ES-I3 (cell line): ENCODE results near the gene STX16.
"Not testable (repeated sequence)": the region's sequence is repeated elsewhere in the genome, so short reads cannot be mapped to it uniquely, and the experiment has no call there.

Experiments
- H3K36me3 ChIP-seq: 2 replicates; pipeline ENCODE4 v1.6.1; 2013; ENCODE audit warnings: mild to moderate bottlenecking, low read length, control low read depth, moderate library complexity; ENCODE audit not compliant: insufficient read depth
- H3K4me1 ChIP-seq: 2 replicates; pipeline ENCODE4 v1.6.1; 2013; ENCODE audit warnings: mild to moderate bottlenecking, control low read depth, low read length; ENCODE audit not compliant: insufficient read depth
- H3K9ac ChIP-seq: 2 replicates; pipeline ENCODE4 v1.6.1; 2013; ENCODE audit warnings: low read depth, mild to moderate bottlenecking, low read length, moderate library complexity
- H3K9me3 ChIP-seq: 2 replicates; pipeline ENCODE4 v1.6.1; 2013; ENCODE audit warnings: mild to moderate bottlenecking, low read length, moderate library complexity; ENCODE audit not compliant: control insufficient read depth, insufficient read depth

The STX16 gene

DNA sequence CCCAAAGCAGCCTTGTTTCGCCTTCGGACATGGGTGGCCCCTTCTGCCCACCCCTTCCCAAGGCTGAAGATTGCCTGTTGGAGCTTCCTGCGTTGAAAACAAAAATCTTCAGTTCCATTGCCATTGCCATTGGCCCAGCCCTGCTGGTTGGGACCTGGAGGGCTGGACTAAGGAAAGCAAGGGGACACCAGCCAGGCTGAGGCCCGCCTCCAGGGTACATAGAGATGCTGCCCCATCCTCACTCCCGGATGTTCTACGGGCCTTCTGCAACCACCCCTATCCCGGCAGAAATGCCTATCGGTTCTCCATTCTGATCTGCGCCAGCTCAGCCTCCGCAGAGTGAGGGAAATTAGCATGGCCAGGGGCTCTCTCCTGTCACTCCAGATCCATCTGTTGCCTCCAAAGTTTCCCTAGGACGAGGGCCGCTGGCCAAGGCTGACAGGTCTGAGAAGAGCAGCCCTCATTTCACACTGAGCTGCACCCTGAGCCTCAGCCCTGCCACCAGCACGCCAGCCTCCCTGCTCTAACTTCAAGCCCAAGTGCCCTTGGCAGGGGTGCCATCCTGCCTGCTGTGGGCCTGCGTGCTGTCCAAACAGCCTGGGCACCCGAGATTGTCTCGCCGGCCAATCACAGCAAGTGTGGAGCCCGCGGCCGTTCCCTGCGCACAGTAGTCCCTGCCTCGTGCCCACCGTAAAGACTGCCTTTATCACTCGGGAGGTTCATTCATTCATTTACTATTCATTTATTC, 13.4 kb upstream of the STX16 start:
- H3K4me1 ChIP-seq, result no peaks in the 10 kb centered on the region
- no peaks in the 10 kb centered on the region for H3K9me3 ChIP-seq
- H3K36me3 ChIP-seq, result no peaks in the 10 kb centered on the region
- H3K9ac ChIP-seq, result no peak overlapping the region

DNA sequence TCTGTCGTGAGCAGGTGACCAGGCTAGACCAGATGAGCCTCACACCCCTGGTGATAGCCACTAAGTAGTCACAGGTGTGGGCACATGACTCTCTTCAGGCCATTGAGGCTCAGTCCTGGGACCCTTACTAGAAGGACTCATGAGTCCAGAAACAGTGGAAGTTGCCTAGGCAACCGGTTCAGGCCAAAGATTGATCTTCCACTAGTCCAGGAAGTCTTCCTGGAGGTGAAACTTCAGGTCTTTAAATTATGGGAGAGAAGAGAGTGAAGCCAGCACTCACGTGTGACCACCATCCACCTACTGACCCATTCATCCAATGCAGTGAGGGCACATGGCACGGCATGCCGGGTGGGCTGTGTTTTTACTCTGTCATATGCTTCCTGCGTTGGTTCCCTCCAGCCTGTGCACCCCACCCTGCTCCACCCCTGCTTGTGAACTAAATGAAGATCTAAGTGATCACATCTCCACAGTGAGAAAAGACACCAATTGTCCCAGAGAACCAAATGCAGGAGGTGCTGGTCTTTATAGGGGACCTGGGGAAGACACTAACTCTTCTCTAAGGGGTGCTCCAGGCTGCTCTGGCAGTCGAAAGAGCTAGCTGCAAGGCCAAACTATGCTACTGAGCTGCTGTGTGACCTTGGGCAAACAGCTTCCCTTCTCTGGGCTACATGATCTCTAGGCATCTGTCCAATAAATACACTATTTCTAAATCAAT, 12.5 kb upstream of the STX16 start:
- no peaks in the 10 kb centered on the region for H3K4me1 ChIP-seq
- H3K36me3 ChIP-seq, result no peaks in the 10 kb centered on the region
- no peak overlapping the region for H3K9ac ChIP-seq
- H3K9me3 ChIP-seq, result no peaks in the 10 kb centered on the region

GRCh38 chr20:58639182-58640146, 11.6 kb upstream of the STX16 start:
- H3K9ac ChIP-seq, result no peak overlapping the region
- H3K4me1 ChIP-seq, result no peaks in the 10 kb centered on the region
- H3K9me3 ChIP-seq, result no peaks in the 10 kb centered on the region
- H3K36me3 ChIP-seq, result no peaks in the 10 kb centered on the region

DNA sequence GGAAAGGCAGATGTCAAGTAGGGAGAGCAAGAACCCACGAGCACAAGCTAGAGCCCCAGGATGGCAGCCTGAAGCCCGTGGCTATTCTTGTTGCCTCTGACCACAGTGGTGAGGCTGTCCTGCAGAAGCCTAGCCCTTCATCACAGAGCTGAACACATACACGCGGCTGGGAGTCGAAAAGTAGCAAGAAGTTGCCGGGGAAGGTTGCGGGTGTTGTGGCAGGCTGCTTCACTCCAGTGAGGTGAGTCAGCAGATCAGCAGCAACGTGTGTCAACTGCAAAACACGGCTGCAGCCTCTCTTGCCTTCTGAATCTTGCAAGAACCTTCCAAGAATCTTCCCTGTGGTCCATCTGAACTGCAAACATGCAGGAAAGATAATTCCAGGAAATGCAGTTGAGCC, 10.6 kb upstream of the STX16 start:
- no peaks in the 10 kb centered on the region for H3K36me3 ChIP-seq
- no peaks in the 10 kb centered on the region for H3K4me1 ChIP-seq
- no peak overlapping the region for H3K9ac ChIP-seq
- no peaks in the 10 kb centered on the region for H3K9me3 ChIP-seq

DNA sequence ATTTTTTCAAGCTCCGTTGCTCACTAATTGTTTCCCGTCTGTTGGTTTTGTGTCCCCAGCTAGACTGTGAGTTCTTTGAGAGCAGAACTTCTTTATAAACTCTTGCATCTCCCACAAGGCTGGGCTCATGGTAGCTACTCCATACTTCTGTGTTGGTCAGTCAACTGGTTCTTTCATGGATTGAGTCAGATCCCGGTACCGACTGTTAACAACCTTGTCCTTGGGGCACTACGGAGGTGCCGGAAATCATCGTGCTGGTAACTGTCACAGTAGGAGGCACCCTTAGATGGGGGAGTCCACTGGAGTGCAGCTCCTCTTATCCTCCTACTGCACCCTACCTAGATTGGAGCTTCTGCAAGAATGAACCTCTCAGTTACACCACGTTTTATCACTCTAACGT, 8.6 kb upstream of the STX16 start:
- H3K9ac ChIP-seq, result no peak overlapping the region
- H3K9me3 ChIP-seq, result no peaks in the 10 kb centered on the region
- no peaks in the 10 kb centered on the region for H3K36me3 ChIP-seq
- peaks cover 1% of the 10 kb centered on the region; the same call in 1 of the 2 replicates for H3K4me1 ChIP-seq

- not testable (repeated sequence) for H3K9me3 ChIP-seq, H3K36me3 ChIP-seq, H3K9ac ChIP-seq, H3K4me1 ChIP-seq
Measured at GRCh38 chr20:58642896-58643295, 8.2 kb upstream of the STX16 start.

GRCh38 chr20:58645412-58645968, 5.6 kb upstream of the STX16 start:
- H3K9me3 ChIP-seq, result no peaks in the 10 kb centered on the region
- H3K4me1 ChIP-seq, result peaks cover 9% of the 10 kb centered on the region
- H3K9ac ChIP-seq, result no peak overlapping the region
- no peaks in the 10 kb centered on the region for H3K36me3 ChIP-seq

DNA sequence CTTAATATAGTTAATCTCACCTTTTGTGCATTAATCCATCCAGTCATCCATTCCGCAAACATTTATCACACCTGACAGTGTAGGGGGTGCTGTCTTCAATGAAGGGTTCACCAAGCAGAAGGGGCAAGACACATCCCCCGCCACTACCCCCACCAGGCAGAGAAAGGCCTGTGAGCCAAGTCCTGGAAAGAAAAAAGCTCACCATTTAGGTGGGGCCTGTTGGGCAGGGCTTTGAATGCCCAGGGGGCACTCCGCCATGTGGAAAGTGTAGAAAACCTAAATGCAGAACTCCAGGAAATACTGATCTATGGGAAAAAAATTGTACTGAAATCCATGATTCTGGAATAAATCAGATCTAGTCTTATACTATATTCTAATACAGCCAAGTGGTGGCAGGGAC, 4.8 kb upstream of the STX16 start:
- Histone ChIP-seq H3K9me3 (no peaks in the 10 kb centered on the region), H3K4me1 (peaks cover 9% of the 10 kb centered on the region), H3K9ac (no peak overlapping the region), H3K36me3 (no peaks in the 10 kb centered on the region)

DNA sequence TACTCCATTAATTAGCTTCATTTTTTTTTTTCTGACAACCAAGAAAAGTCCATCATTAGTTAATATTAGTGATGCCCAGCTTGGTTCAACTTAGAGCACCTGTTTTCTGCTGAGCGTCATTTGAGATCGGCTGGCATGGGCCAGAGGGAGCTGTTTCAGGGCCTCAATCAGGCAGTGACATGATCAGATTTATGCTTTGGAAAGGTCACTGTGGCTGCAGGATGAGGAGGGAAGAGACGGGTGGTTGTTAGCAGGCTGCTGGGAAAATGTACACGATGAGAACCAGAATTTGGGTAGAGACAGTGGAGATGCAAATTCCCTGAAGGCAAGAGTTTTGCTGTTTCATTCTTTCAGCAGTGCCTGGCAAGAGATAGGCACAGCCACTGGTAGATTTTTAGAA, 4.4 kb upstream of the STX16 start:
- Histone ChIP-seq H3K4me1 (peaks cover 9% of the 10 kb centered on the region), H3K9me3 (no peaks in the 10 kb centered on the region), H3K9ac (no peak overlapping the region), H3K36me3 (no peaks in the 10 kb centered on the region)

- Histone ChIP-seq H3K9me3 (no peaks in the 10 kb centered on the region), H3K36me3 (no peaks in the 10 kb centered on the region), H3K9ac (no peak overlapping the region), H3K4me1 (peaks cover 9% of the 10 kb centered on the region)
Measured at GRCh38 chr20:58647162-58647795, 3.8 kb upstream of the STX16 start.

- no peak overlapping the region for H3K9ac ChIP-seq
- H3K9me3 ChIP-seq, result no peaks in the 10 kb centered on the region
- peaks cover 9% of the 10 kb centered on the region for H3K4me1 ChIP-seq
- H3K36me3 ChIP-seq, result no peaks in the 10 kb centered on the region
Measured at GRCh38 chr20:58647796-58648501, 3.1 kb upstream of the STX16 start.

- H3K4me1 ChIP-seq, H3K9me3 ChIP-seq, H3K9ac ChIP-seq, H3K36me3 ChIP-seq: not testable (repeated sequence)
Measured at GRCh38 chr20:58648502-58648825, 2.6 kb upstream of the STX16 start.

DNA sequence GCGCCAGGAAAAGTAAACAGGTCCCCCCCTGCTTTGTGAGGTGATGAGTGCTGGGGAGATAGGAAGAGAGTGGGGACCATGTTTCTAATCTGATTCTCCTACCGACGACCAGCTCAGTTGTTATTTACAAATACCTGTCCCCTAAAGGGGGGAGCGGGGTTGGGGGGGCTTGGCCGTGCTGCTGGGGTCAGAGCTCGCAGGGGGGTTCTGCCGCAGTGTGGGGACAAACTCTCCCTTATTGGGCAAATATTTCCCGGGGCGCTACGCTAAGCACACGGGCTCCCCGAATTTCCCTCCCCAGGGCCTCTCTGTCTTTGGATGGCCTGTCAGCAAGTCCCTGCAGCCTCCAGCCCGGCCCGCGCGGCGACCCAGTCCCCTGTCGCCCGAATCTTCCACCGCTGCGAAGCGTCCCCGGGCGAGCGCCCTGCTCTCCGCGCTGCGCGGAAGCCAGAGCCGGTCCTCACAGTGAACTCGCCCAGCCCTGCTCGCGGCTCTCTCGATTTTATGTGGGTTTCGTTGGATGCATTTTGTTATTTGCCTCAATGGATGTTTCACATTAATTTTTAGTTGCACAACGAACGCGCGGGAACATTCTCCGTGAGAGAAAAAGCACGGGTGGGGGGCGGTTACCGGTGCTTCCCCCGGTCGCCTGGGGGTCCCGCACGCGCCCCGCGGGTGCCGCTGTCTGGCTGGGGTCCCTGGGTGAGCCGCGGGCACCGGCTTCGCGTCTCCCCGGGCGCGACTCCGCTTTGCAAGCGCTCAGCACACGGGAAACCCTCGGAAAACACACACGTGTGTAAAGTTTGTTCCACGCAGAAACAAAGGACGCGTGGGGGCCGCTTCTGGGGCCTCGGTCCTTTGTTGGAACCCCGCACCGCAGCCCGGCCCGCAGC, 1.5 kb upstream of the STX16 start:
- no peaks in the 10 kb centered on the region for H3K36me3 ChIP-seq
- H3K9me3 ChIP-seq, result no peaks in the 10 kb centered on the region
- H3K9ac ChIP-seq, result peak overlapping the region; percentile 61; the same call in 1 of the 2 replicates
- H3K4me1 ChIP-seq, result peaks cover 14% of the 10 kb centered on the region
